ENCODE measurements around the gene CHAD. TPM values are rescaled to one million over a fixed set of nuclear protein-coding genes. Genes with fewer than 3 reads are reported as not detected.

CHAD gene
- total and polyA plus RNA-seq, 4 donors, result 0.14 to 0.37 (median 0.35) TPM; not detected in 1

GRCh38 chr17:50444841-50445715 lies 23.6 kb downstream of the CHAD start:
- Histone ChIP-seq H3K4me3 (no peak overlapping the region), H3K36me3 (ENCODE audit: control insufficient read depth in 4 of 4, insufficient read depth in 4 of 4, low read length in 4 of 4) (peaks cover 0 to 2% (median 0%) of the 10 kb centered on the region in 4 donors), H3K27me3 (ENCODE audit: control insufficient read depth in 3 of 3, insufficient read depth in 3 of 3, low read length in 2 of 3) (no peaks in the 10 kb centered on the region), H3K9me3 (ENCODE audit: control insufficient read depth in 4 of 4, insufficient read depth in 3 of 4, low read length in 3 of 4) (no peaks in the 10 kb centered on the region), H3K9ac (ENCODE audit: insufficient read depth in 1 of 2, low read length in 2 of 2) (no peak overlapping the region), H3K27ac (ENCODE audit: low read depth in 1 of 2, low read length in 1 of 2) (no peak overlapping the region), H3K4me1 (ENCODE audit: control insufficient read depth in 5 of 5, insufficient read depth in 5 of 5, low read length in 5 of 5) (peaks cover 2 to 36% (median 9%) of the 10 kb centered on the region in 5 donors)
- ATAC-seq (ENCODE audit: insufficient read depth, low FRiP score) (no peak), DNase-seq (no peak)
- WGBS, 2 donors, result 94 to 96% methylated on average over 6 of the region's 6 CpGs
- TF ChIP-seq, protein P1, sequence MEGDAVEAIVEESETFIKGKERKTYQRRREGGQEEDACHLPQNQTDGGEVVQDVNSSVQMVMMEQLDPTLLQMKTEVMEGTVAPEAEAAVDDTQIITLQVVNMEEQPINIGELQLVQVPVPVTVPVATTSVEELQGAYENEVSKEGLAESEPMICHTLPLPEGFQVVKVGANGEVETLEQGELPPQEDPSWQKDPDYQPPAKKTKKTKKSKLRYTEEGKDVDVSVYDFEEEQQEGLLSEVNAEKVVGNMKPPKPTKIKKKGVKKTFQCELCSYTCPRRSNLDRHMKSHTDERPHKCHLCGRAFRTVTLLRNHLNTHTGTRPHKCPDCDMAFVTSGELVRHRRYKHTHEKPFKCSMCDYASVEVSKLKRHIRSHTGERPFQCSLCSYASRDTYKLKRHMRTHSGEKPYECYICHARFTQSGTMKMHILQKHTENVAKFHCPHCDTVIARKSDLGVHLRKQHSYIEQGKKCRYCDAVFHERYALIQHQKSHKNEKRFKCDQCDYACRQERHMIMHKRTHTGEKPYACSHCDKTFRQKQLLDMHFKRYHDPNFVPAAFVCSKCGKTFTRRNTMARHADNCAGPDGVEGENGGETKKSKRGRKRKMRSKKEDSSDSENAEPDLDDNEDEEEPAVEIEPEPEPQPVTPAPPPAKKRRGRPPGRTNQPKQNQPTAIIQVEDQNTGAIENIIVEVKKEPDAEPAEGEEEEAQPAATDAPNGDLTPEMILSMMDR (IDR thresholded peaks at IDR 0.05; ENCODE audit: control extremely low read depth, extremely low read depth), result no peak

- TF ChIP-seq, protein P1 (IDR thresholded peaks at IDR 0.05; ENCODE audit: control extremely low read depth, extremely low read depth), result no peak
- Histone ChIP-seq H3K27me3 (ENCODE audit: control insufficient read depth in 3 of 3, insufficient read depth in 3 of 3, low read length in 2 of 3) (no peaks in the 10 kb centered on the region), H3K36me3 (ENCODE audit: control insufficient read depth in 4 of 4, insufficient read depth in 4 of 4, low read length in 4 of 4) (peaks cover 0 to 2% (median 0%) of the 10 kb centered on the region in 4 donors), H3K9me3 (ENCODE audit: control insufficient read depth in 4 of 4, insufficient read depth in 3 of 4, low read length in 3 of 4) (no peaks in the 10 kb centered on the region), H3K4me3 (no peak overlapping the region), H3K27ac (ENCODE audit: low read depth in 1 of 2, low read length in 1 of 2) (peak overlapping the region in 1 of 2 donors; percentile 67), H3K9ac (ENCODE audit: insufficient read depth in 1 of 2, low read length in 2 of 2) (peak overlapping the region in 1 of 2 donors; percentile 55), H3K4me1 (ENCODE audit: control insufficient read depth in 5 of 5, insufficient read depth in 5 of 5, low read length in 5 of 5) (peaks cover 2 to 36% (median 9%) of the 10 kb centered on the region in 5 donors)
- ATAC-seq (ENCODE audit: insufficient read depth, low FRiP score) (peak; percentile 25), DNase-seq (peak in 2 of 3 donors; percentile 34 to 38)
- WGBS, 2 donors, result 36 to 62% methylated on average over 3 of the region's 3 CpGs
Measured at GRCh38 chr17:50443505-50443974, 25.1 kb downstream of the CHAD start.

DNA sequence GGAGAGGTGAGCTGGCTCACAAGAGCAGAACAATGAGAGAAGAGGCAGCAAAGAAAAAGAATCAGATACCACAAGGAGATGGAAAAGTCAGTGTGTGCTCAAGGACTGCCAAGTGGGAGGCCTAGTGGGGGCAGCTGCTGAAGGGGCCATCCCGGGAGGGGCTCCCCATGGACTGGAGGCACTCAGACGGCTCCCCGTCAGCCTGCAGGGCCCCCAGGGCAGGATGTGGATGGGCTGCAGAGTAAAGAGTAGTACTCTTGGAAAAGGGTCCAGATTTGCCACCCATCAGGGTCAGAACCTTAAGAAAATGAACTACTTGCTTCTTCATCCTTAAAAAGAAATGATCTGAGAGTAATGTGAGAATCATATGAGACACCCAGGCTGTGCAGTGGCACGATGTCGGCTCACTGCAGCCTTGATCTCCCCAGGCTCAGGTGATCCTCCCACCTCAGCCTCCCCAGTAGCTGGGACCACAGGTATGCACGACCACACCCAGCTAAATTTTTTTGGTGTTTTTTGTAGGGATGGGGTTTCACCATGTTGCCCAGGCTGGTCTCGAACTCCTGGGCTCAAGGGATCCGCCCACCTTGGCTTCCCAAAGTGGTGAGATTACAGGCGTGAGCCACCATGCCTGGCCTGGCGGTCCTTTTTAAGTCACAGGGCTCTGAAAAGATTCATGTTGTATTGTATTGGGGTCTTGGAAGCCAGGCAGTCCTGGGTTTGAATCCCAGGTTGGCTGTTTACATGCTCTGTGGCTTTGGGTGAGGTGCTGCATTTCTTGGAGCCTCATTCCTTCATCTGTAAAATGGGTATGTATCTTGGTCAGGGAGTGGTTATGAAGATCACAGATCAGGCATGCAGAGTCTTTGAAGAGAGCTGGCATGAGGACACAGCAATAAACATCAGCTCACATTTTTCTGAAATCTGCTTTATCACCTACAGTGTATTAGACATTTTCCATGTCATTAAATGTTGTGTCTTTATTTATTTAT lies 27.5 kb downstream of the CHAD start:
- TF ChIP-seq, protein P1 (IDR thresholded peaks at IDR 0.05; ENCODE audit: control extremely low read depth, extremely low read depth), result no peak
- Histone ChIP-seq H3K36me3 (ENCODE audit: control insufficient read depth in 4 of 4, insufficient read depth in 4 of 4, low read length in 4 of 4) (peaks cover 0 to 4% (median 0%) of the 10 kb centered on the region in 4 donors), H3K27ac (ENCODE audit: low read depth in 1 of 2, low read length in 1 of 2) (peak overlapping the region in 1 of 2 donors; percentile 83), H3K4me1 (ENCODE audit: control insufficient read depth in 5 of 5, insufficient read depth in 5 of 5, low read length in 5 of 5) (peaks cover 2 to 23% (median 9%) of the 10 kb centered on the region in 5 donors), H3K9ac (ENCODE audit: insufficient read depth in 1 of 2, low read length in 2 of 2) (no peak overlapping the region), H3K9me3 (ENCODE audit: control insufficient read depth in 4 of 4, insufficient read depth in 3 of 4, low read length in 3 of 4) (no peaks in the 10 kb centered on the region), H3K4me3 (no peak overlapping the region), H3K27me3 (ENCODE audit: control insufficient read depth in 3 of 3, insufficient read depth in 3 of 3, low read length in 2 of 3) (no peaks in the 10 kb centered on the region)
- WGBS, 2 donors, result 81 to 89% methylated on average over 10 of the region's 10 CpGs
- DNase-seq (peak in 1 of 3 donors; percentile 4), ATAC-seq (ENCODE audit: insufficient read depth, low FRiP score) (no peak)

All from lung (tissue), 12 donors.